Measurements from ENCODE around the gene ZNF784. TPM values are rescaled to one million over a fixed set of nuclear protein-coding genes. Genes with fewer than 3 reads are reported as not detected.

ZNF784 gene
- total and polyA plus RNA-seq, 2 of the 13 experiments (the other 11 are each of a cell fraction or from before 2014, with no cell fraction given), result 4.1 to 4.2 TPM

GRCh38 chr19:55599468-55599841 lies 24.9 kb downstream of the ZNF784 start, which contains the start of gene FIZ1 (continued):
- TF ChIP-seq ZNF501 (CRISPR knock-in tag; IDR thresholded peaks at IDR 0.05) (peak; percentile 89), ZNF362 (CRISPR knock-in tag; IDR thresholded peaks at IDR 0.05; ENCODE audit: borderline replicate concordance) (peak; percentile 32; the same call in 1 of the 2 replicates), THRA (CRISPR knock-in tag; IDR thresholded peaks at IDR 0.05; ENCODE audit: borderline replicate concordance) (peak; percentile 50), BCLAF1 (IDR thresholded peaks at IDR 0.05) (no peak), RAD51 (IDR thresholded peaks at IDR 0.05; ENCODE audit: borderline replicate concordance) (no peak), JARID2 (CRISPR knock-in tag; IDR thresholded peaks at IDR 0.05; ENCODE audit: insufficient replicate concordance) (no peak), ZFP90 (CRISPR knock-in tag; IDR thresholded peaks at IDR 0.05; ENCODE audit: borderline replicate concordance) (no peak), ZNF530 (CRISPR knock-in tag; IDR thresholded peaks at IDR 0.05; ENCODE audit: low read depth) (no peak), ZFP91 (CRISPR knock-in tag; IDR thresholded peaks at IDR 0.05; ENCODE audit: borderline replicate concordance) (peak; percentile 89; the same call in 1 of the 2 replicates), HNRNPUL1 (IDR thresholded peaks at IDR 0.05; ENCODE audit: low read depth, low read length) (no peak), ZNF562 (CRISPR knock-in tag; IDR thresholded peaks at IDR 0.05; ENCODE audit: borderline replicate concordance) (no peak), TAF1 (CRISPR knock-in tag; IDR thresholded peaks at IDR 0.05) (peak; percentile 77), TBX3 (IDR thresholded peaks at IDR 0.05; ENCODE audit: borderline replicate concordance) (peak; percentile 57; the same call in 1 of the 2 replicates), RFX5 (IDR thresholded peaks at IDR 0.05; ENCODE audit: low read depth, low read length) (no peak), FOXK1 (CRISPR knock-in tag; IDR thresholded peaks at IDR 0.05; ENCODE audit: borderline replicate concordance, low read depth) (peak; percentile 66; the same call in 1 of the 2 replicates), CHD2 (IDR thresholded peaks at IDR 0.05; ENCODE audit: low read depth, low read length) (peak; percentile 53; the same call in 1 of the 2 replicates), ZBTB20 (CRISPR knock-in tag; IDR thresholded peaks at IDR 0.05; ENCODE audit: borderline replicate concordance, low read depth) (no peak), KAT8 (CRISPR knock-in tag; IDR thresholded peaks at IDR 0.05) (peak; percentile 91; the same call in 1 of the 2 replicates), ZFYVE20 (CRISPR knock-in tag; IDR thresholded peaks at IDR 0.05; ENCODE audit: borderline replicate concordance, low read depth) (no peak), ZSCAN30 (CRISPR knock-in tag; IDR thresholded peaks at IDR 0.05) (no peak), PHB2 (IDR thresholded peaks at IDR 0.05; ENCODE audit: partially characterized antibody) (no peak), NCOA1 (CRISPR knock-in tag; IDR thresholded peaks at IDR 0.05) (no peak), ZNF441 (CRISPR knock-in tag; IDR thresholded peaks at IDR 0.05; ENCODE audit: borderline replicate concordance) (0 out of 2 replicates have a peak, but pooled peaks have one; percentile 7)

All from HepG2 (cell line).